GM19240 (cell line): Measurements from ENCODE around the gene BFSP2.
"Not testable (repeated sequence)": the region's sequence is repeated elsewhere in the genome, so short reads cannot be mapped to it uniquely, and the experiment has no call there.

ENCODE experiments used
- DNase-seq: peaks from one replicate; pipeline ENCODE4 v3.0.0; 2011; ENCODE audit warnings: low spot score; ENCODE audit not compliant: insufficient read length

BFSP2 gene

GRCh38 chr3:133455960-133456359, 56.1 kb downstream of the BFSP2 start:
- DNase-seq, result no peak

GRCh38 chr3:133457025-133457424, 57.2 kb downstream of the BFSP2 start:
- DNase-seq, result no peak

DNA sequence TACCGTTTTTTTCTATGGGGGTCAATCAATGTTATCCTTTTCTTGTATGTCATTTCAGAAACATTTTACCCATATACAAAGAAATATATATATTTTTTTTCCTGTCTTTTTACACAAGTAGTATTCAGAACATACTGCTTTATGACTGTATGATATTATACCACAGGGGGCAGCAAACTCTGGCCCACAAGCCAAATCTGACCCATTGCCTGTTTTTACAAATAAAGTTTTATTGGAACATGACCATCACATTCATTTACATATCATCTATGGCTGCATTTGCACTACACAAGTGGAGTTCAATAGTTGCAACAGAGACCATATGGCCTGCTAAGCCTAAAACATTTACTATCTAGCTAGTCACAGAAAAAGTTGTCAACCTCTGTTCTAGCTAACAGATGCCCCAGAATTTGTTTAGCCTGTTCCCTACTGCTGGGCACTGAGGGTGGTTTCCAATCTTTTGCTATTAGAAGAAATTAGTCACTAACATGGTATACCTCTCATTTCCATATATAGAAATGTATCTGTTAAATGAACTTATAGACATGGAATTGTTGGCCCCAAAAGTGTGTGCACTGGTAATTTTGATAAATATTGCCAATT, 57.7 kb downstream of the BFSP2 start:
- no peak for DNase-seq

- no peak for DNase-seq
Measured at GRCh38 chr3:133459400-133459799, 59.5 kb downstream of the BFSP2 start.

DNA sequence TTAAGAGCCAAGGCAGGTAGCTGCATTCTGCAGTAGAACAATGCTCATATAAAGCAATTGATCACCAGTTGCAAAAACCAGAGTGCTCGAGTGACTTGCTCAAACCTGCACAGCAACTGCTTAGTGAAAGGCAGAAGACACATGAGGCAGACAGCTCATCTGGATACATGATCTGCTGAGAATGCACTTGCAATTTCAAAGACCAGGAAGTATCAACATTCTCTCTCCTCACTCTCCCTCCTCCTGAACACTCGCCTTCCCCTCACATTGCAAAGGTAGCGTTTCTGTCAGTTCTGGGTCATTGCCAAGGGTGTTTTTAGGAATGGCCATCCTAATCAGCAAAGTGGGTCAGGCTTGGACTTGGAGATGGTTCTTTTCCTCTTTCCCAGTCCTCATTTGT, 61.0 kb downstream of the BFSP2 start:
- DNase-seq, result no peak

DNA sequence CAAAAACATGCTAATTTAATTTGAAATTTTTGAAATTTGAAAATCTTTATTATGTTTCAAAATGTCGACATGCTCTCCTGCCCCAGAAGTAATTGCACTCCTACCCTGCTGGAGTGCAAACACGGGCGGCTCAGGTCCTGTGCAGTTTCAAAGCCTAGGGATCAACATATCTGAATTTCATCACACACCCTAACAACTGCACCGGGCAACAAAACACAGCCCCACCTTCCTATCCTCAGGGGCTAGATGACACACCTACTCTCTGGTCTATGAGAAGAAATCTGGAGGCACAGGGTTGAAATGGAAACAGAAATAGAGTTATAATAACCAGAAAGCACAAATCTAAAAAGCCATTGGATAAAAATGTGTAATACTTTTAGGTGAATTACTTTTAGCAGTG, 61.4 kb downstream of the BFSP2 start:
- no peak for DNase-seq

- DNase-seq, result no peak
Measured at GRCh38 chr3:133463347-133463860, 63.5 kb downstream of the BFSP2 start.

GRCh38 chr3:133464573-133464972, 64.7 kb downstream of the BFSP2 start:
- no peak for DNase-seq

DNA sequence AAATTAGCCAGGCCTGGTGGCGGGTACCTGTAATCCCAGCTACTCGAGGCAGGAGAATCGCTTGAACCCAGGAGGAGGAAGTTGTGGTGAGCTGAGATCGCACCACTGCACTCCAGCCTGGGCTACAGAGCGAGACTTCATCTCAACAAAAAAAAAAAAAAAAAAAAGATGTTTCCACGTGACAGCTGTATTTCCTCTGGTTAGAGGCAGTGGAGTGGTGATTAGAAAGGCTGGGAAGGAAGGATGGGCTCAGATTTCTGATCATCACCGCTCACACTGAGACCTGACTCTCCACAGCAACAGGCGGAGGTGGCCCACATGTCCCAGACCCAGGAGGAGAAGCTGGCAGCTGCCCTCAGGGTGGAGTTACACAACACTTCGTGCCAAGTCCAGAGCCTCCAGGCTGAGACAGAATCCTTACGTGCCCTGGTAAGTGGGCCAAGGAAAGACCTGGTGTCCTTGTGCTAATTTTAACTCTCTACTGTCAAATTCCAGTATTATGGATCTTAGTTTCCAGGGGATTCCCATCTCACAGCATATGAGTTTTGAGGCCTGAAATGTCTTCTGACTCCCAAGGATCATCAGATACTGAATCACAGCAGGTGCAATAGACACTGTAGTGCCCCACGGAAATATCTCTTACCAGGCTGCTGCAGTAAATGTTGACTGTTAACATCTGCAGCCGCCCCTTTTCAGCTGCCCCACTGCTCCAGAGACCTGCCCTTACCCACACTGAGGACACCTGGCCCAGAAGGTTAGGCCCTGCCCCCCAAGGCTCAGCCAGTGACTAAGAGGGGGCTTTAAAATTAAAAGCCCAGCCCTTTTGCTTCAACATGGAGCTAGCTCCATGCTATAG, 66.9 kb downstream of the BFSP2 start:
- DNase-seq, result no peak

DNA sequence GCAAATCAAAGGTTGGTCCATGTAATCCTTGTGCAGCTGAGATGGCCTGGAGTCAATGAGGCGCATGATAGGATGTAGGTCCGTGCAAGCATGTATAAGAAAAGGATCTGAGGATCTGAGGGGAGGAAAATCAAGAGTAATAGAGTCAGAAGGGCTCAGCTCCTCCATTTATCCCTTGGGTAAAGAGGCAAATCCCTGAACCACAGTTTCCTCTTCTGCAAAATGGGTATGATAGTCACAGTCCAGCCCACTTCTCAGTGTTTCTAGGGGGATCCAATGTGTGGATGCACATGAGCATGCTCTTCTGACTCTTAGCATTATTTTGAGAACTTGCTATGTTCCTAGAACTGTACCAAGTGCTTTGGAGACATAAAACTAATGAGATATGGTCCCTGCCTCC, 67.9 kb downstream of the BFSP2 start:
- no peak for DNase-seq

DNA sequence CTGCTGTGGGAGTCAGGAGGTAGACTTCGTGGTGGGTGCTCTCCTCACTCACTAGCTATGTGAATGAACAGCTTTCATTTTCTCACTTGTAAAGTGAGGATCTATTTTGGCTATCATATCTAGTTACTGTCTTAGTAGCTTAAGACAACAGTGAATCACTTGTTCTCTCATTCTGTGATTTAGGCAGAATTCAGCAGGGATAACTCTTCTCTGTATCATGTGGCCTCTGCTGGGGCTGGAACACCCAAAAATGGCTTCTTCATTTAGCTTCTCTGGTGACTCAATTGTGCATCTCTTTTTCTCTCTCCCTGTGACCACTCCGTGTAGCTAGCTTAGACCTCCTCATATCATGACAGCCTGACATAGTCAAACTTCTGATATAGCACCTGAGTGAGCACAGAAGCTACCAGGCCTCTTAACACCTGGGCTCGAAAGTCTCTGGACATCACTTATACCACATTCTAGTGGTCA, 68.4 kb downstream of the BFSP2 start:
- no peak for DNase-seq

- no peak for DNase-seq
Measured at GRCh38 chr3:133469140-133469731, 69.4 kb downstream of the BFSP2 start.

GRCh38 chr3:133472242-133472641, 72.4 kb downstream of the BFSP2 start:
- DNase-seq, result no peak

GRCh38 chr3:133472889-133473288, 73.0 kb downstream of the BFSP2 start:
- no peak for DNase-seq

- not testable (repeated sequence) for DNase-seq
Measured at GRCh38 chr3:133473472-133474191, 73.8 kb downstream of the BFSP2 start.

GRCh38 chr3:133474251-133474801, 74.5 kb downstream of the BFSP2 start:
- no peak for DNase-seq

- no peak for DNase-seq
Measured at GRCh38 chr3:133474817-133475216, 75.0 kb downstream of the BFSP2 start.

DNA sequence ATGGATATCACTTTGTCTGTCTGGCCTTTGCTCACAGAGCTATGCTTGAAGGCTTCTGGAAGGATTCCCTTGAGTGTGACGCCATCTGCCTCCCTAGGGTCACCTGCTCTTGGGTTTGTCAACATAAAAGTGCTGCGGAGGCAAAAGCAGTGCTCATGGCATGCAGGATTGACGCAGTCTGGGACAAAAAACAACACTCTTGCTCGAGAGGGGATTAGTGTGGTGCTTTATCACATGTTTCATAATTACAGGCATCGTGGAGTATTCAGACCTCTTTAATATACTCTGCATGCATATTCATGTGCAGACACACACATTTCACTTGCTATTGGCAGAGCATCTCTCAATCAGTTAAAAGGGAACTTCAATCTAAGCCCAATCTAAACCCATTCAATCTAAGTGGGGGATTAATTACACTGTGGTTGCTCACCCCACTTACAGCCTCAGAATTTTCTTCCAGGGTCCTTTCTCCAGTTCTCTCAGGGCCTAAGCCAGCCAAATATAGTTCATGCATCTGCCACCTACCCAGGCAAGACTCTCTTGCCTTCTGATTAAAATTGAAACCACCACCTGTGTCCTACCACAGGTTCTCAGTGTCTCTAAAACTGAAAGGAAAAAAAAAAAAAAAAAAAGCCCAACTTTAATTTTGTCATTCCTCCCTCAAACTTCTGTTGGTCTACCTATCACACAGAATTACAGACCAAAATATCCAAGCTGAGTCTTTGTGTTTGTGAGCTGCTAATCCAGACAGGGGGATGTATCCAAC, 75.6 kb downstream of the BFSP2 start:
- no peak for DNase-seq

DNA sequence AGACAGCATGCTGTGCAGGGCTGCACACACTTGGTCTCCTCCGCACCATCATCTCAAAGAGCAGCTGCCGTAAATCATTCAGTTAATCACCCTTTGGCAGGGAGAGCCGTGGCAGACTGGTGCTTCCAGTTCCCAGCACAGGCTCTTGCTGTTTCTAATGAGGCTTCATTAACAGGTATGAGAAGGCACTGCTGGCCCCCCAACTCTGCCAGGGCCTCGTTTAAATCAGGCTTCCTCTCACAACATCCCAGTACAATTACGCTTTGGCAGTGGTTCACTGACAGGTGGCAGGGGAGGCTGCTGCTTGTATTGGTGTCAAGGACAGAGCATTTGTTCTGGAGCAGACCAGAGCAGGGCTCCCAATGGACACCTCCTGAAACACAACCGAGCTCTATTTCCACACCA, 77.1 kb downstream of the BFSP2 start:
- DNase-seq, result no peak

GRCh38 chr3:133477487-133477886, 77.6 kb downstream of the BFSP2 start:
- DNase-seq, result no peak

- no peak for DNase-seq
Measured at GRCh38 chr3:133478624-133479023, 78.8 kb downstream of the BFSP2 start.
